Stimulated activated CD4-positive, alpha-beta T cell treated with anti-CD3 and anti-CD28 coated beads, TNF-alpha, amount 100 ng/mL, for 1 hour (primary cell): ENCODE results near the gene PRKX.
"Not testable (repeated sequence)": the region's sequence is repeated elsewhere in the genome, so short reads cannot be mapped to it uniquely, and the experiment has no call there.

ENCODE experiments used
- DNase-seq, 3 donors: peaks; one replicate each; pipeline ENCODE4 v3.0.0-alpha.2; 2020; ENCODE audit warnings: low read depth in 3 of 3, low spot score in 1 of 3

PRKX gene

GRCh38 chrX:3585719-3586118 lies 127.7 kb downstream of the PRKX start:
- no peak for DNase-seq

GRCh38 chrX:3584415-3584996 lies 128.9 kb downstream of the PRKX start:
- no peak for DNase-seq

GRCh38 chrX:3582451-3582850 lies 131.0 kb downstream of the PRKX start:
- no peak for DNase-seq

GRCh38 chrX:3581609-3582108 lies 131.8 kb downstream of the PRKX start:
- no peak for DNase-seq

GRCh38 chrX:3577551-3577950 lies 135.9 kb downstream of the PRKX start:
- DNase-seq = no peak

GRCh38 chrX:3576886-3577501 lies 136.5 kb downstream of the PRKX start:
- no peak for DNase-seq

- DNase-seq = no peak
These were observed 145.8 kb downstream of the PRKX start for GRCh38 chrX:3567686-3568085.

GRCh38 chrX:3563451-3563850 lies 150.0 kb downstream of the PRKX start:
- no peak for DNase-seq

GRCh38 chrX:3560010-3560409 lies 153.4 kb downstream of the PRKX start:
- not testable (repeated sequence) for DNase-seq
